Chondrocyte (in vitro differentiated cells): ENCODE measurements around the gene C19orf38. TPM values are rescaled to one million over a fixed set of nuclear protein-coding genes. Genes with fewer than 3 reads are reported as not detected.

Source experiments
- DNase-seq: peaks from one replicate; pipeline ENCODE4 v3.0.0; 2021; ENCODE audit warnings: mixed read lengths, low spot score
- H3K27ac Mint-ChIP-seq: one replicate; pipeline ENCODE4 v1.8.0; 2021; ENCODE audit warnings: mild to moderate bottlenecking, moderate library complexity, mixed read lengths; ENCODE audit not compliant: unreplicated experiment
- H3K27me3 Mint-ChIP-seq: 2 replicates; pipeline ENCODE4 v1.8.0; 2021; ENCODE audit warnings: low read depth, mixed read lengths
- H3K36me3 Mint-ChIP-seq: 2 replicates; pipeline ENCODE4 v1.8.0; 2021; ENCODE audit warnings: low read depth, mixed read lengths
- H3K4me1 Mint-ChIP-seq: 2 replicates; pipeline ENCODE4 v1.8.0; 2021; ENCODE audit warnings: low read depth, mild to moderate bottlenecking, mixed read lengths
- H3K4me3 Mint-ChIP-seq: one replicate; pipeline ENCODE4 v1.8.0; 2021; ENCODE audit warnings: mild to moderate bottlenecking, moderate library complexity, mixed read lengths; ENCODE audit not compliant: unreplicated experiment
- H3K9me3 Mint-ChIP-seq: 2 replicates; pipeline ENCODE4 v1.8.0; 2021; ENCODE audit warnings: low read depth, mixed read lengths
- total RNA-seq: library from RNA; stranded (reverse); gene quantifications from 3 replicates; pipeline ENCODE4 v1.2.1, GENCODE V29; 2021
- TF ChIP-seq, protein P1 (sequence below): fragments of 200-600 bp; sonication (generic); IDR thresholded peaks from 2 replicates; pipeline ENCODE4 v1.5.0; 2021; ENCODE audit warnings: antibody characterized with exemption, mild to moderate bottlenecking, moderate library complexity

C19orf38 gene
- total RNA-seq, 1 donor from 2014 or later: 0.30 TPM

DNA sequence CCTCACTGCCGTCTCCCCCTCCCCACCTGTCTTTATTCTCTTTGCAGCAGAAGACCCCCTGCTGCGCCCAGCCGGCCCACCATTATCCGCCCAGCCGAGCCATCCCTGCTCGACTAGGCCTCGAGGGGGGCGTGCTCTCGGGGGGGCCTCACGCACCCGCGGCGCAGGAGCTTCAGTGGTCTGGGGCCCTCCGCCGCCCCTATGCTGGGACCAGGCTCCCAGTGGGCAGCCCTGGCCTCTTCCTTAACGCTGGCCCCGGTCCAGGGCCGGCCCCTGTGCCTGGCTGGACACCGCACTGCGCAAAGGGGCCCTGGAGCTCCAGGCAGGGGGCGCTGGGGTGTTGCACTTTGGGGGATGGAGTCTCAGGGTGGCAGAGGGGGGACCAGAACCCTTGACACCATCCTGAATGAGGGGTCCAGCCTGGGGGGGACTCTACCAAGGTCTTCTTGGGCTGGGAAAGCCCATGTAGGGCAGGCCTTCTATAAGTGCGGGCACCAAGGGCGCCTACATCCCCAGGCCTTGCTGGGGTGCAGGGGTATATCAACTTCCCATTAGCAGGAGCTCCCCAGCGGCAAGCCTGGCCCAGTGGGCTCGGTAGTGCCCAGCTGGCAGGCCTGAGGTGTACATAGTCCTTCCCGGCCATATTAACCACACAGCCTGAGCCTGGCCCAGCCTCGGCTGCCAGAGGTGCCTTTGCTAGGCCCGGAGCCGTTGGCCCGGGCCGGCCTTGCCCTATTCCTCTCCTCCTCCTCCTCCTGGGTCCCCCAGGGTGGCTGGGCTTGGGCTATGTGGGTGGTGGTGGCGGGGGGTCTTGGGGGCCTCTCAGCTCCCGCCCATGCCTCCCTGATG is 17.1 kb upstream of the C19orf38 start:
- Mint-ChIP-seq H3K27ac (no peak overlapping the region), H3K36me3 (peaks cover 9% of the 10 kb centered on the region), H3K9me3 (no peaks in the 10 kb centered on the region), H3K4me3 (no peak overlapping the region), H3K27me3 (no peaks in the 10 kb centered on the region), H3K4me1 (peaks cover 5% of the 10 kb centered on the region)
- TF ChIP-seq, protein P1, sequence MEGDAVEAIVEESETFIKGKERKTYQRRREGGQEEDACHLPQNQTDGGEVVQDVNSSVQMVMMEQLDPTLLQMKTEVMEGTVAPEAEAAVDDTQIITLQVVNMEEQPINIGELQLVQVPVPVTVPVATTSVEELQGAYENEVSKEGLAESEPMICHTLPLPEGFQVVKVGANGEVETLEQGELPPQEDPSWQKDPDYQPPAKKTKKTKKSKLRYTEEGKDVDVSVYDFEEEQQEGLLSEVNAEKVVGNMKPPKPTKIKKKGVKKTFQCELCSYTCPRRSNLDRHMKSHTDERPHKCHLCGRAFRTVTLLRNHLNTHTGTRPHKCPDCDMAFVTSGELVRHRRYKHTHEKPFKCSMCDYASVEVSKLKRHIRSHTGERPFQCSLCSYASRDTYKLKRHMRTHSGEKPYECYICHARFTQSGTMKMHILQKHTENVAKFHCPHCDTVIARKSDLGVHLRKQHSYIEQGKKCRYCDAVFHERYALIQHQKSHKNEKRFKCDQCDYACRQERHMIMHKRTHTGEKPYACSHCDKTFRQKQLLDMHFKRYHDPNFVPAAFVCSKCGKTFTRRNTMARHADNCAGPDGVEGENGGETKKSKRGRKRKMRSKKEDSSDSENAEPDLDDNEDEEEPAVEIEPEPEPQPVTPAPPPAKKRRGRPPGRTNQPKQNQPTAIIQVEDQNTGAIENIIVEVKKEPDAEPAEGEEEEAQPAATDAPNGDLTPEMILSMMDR: no peak
- DNase-seq: no peak

DNA sequence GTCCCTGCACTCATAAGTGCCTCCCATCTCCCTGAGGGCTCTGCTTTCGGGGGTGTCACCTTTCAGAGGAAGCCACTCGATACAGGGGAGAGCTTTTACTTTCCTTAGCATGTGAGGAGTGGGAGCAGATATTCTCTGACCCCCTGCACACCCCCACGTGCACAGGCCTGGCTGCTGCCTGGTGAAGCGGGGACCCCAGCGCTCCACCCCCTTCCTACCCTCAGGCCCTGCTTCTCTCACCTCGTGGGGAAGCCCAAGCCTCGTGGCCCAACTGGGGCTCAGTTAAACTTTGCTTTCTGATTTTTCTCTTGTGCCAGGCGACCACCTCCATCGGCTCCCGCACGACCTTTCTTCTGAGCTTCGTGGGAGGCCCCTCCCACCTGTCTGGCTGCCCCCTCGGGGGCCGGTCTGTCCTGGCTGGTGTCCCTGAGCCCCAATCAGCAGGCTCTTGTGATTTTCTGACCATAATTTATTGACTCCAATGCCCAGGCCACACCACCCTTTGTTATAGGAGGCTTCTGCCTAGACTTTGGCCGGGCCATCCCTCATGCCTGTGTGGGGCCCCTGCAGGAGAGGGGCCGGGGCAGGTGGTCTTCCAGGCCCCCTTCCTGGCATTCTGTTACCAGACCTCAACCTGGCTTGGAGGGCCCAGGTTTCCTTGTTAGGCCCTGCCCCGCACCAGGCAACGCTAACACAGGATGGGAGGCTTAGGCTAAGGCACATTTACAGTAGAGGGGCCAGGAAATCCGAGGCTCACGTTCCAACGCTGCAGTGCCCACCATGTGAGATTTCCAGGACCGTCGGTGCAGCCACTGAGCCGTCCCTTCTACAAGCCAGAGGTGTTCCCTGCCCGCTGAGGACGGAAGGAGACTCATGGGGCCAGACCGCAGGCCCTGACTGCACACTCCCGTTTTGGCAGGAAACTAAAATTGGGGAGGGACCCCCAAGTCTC is 16.0 kb upstream of the C19orf38 start:
- Mint-ChIP-seq H3K36me3 (peaks cover 6% of the 10 kb centered on the region), H3K4me3 (no peak overlapping the region), H3K27me3 (no peaks in the 10 kb centered on the region), H3K9me3 (no peaks in the 10 kb centered on the region), H3K4me1 (peaks cover 16% of the 10 kb centered on the region), H3K27ac (peak overlapping the region; percentile 8)
- TF ChIP-seq, protein P1: no peak
- no peak for DNase-seq

DNA sequence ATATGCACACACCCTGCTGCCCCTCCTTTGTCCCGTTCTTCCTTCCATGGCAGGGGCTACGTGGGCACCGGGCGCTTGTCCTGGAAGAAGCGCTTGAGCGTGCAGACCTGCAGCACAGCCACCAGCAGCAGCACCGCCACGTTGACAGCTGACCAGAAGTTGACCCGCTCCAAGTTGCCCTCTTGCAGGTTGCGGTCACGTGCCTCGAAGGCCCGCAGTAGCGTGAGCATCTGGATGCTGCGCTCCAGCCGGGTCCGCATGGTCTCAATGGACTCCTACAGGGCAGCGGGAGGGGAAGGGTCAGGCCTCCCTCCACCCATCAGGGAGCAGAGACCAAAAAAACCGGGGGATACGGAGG is 15.3 kb upstream of the C19orf38 start:
- no peak overlapping the region for H3K27ac Mint-ChIP-seq

DNA sequence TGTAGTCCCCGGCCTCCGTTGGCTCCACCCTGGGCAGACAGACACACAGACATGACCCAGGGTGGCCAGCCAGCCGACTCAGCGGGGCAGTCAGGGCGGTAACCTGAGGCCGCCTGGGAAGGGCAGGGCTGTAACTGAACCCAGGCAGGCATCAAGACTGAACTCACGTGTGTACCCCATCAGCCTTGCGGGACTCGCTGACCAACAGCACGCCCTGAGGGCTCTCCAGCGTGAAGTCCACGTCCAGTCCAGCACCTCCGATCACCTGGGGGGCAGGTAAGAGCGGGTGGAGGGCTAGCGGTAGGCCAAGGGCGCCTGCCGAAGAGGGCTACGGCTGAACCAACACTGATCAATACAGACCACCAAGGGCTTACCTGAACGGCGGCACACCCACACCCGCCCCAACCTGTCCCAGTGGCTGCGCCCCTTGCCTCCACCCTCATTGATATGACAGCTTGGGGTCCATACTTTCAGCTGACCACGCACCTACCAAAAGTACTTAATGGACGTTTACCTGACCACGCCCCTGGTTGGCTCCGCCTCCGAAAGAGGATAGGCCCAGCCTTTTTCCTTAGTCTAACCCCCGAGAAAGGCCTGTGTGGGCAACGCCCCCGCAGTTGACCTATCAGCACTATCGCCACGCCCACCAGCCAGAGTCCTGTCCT is 13.0 kb upstream of the C19orf38 start:
- Mint-ChIP-seq H3K27ac (peak overlapping the region; percentile 100), H3K9me3 (peaks cover 3% of the 10 kb centered on the region), H3K4me1 (peaks cover 16% of the 10 kb centered on the region), H3K36me3 (peaks cover 6% of the 10 kb centered on the region), H3K27me3 (no peaks in the 10 kb centered on the region), H3K4me3 (peak overlapping the region; percentile 94)
- DNase-seq: peak; percentile 91
- TF ChIP-seq, protein P1: no peak

More for the DNA sequence above, 15.3 kb upstream of the C19orf38 start:
- H3K36me3 Mint-ChIP-seq: peaks cover 6% of the 10 kb centered on the region
- H3K4me3 Mint-ChIP-seq: no peak overlapping the region
- H3K4me1 Mint-ChIP-seq: peaks cover 16% of the 10 kb centered on the region
- DNase-seq: no peak
- no peaks in the 10 kb centered on the region for H3K9me3 Mint-ChIP-seq
- TF ChIP-seq, protein P1: no peak
- H3K27me3 Mint-ChIP-seq: no peaks in the 10 kb centered on the region
